Muscle of back (tissue), 11 donors: ENCODE data around the gene MAP2K6. TPM values are rescaled to one million over a fixed set of nuclear protein-coding genes. Genes with fewer than 3 reads are reported as not detected.
A peak's percentile ranks its signal among the peaks of the same experiment; 100 is the strongest.
"Not testable (repeated sequence)": the region's sequence is repeated elsewhere in the genome, so short reads cannot be mapped to it uniquely, and the experiment has no call there.

ENCODE experiments used
- DNase-seq, 3 donors: peaks; one replicate each; pipeline versions ENCODE4 v3.0.0 to v3.0.0-alpha.2; 2013
- polyA plus RNA-seq, 10 donors: library from polyadenylated mRNA; unstranded; fragments of 120-200 nt; gene quantifications; one replicate each; pipeline ENCODE4 v1.2.1, GENCODE V29; 2013; ENCODE audit not compliant: insufficient read length in 10 of 10

MAP2K6 gene
- polyA plus RNA-seq, 10 donors, result 11.6 to 23.9 (median 18.0) TPM

DNA sequence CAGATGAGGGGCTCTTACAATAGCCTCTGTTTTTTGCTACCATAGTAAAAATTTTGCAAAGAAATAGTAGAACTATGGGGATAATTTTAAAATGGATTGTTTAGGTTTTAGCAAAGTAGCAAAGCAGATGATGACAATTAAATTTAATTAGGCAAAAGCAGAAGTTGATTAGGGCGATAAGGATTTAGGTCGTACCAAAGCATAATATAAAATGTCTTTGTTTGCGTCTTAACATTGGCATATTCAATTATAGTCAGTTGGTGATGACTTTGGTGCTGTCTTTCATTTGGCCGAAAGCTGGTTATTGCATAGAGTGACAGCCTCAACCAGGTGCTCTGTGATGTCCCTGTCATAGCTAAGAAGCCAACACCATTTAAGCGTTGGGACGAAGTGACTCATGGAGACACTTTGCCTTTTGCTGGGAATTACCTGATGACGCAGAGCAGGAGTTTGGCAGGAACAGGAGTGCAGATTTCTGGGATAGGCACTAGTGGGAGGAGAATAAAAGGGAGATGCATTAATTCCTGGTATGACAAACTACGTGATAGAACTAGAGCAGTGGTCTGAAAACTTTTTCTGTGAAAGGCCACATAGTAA, 38.3 kb downstream of the MAP2K6 start:
- no peak for DNase-seq

GRCh38 chr17:69454051-69454450, 39.6 kb downstream of the MAP2K6 start:
- DNase-seq, result no peak

DNA sequence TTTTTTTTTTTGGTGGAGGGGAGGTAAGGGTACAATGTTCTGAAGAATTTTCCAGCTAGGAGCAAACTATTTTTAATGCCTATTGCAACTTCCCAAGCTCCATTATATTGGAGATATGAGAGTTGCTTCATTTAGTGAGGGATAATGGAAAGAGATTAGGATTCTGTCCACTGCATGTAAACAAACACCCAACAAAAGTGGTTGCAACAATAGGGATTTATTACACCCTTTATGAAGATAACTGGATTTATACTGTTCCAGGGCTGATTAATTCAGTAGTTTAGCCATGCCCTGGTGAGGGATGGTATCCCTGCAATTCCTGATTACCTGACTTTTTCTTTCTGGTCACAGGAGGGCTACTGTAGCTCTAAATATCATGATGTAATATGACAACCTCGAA, 40.5 kb downstream of the MAP2K6 start:
- no peak for DNase-seq

- DNase-seq, result no peak
Observed at GRCh38 chr17:69457603-69458002, 43.1 kb downstream of the MAP2K6 start.

- peak in 1 of 3 donors; percentile 20 for DNase-seq
Observed at GRCh38 chr17:69460963-69461922, 46.7 kb downstream of the MAP2K6 start.

- DNase-seq, result no peak
Observed at GRCh38 chr17:69461951-69462369, 47.5 kb downstream of the MAP2K6 start.

GRCh38 chr17:69462882-69463281, 48.4 kb downstream of the MAP2K6 start:
- DNase-seq, result no peak

- no peak for DNase-seq
Observed at GRCh38 chr17:69466451-69466850, 52.0 kb downstream of the MAP2K6 start.

GRCh38 chr17:69466905-69467667, 52.6 kb downstream of the MAP2K6 start:
- peak in 2 of 3 donors; percentile 20 to 45 for DNase-seq

- no peak for DNase-seq
Observed at GRCh38 chr17:69468207-69468606, 53.7 kb downstream of the MAP2K6 start.

DNA sequence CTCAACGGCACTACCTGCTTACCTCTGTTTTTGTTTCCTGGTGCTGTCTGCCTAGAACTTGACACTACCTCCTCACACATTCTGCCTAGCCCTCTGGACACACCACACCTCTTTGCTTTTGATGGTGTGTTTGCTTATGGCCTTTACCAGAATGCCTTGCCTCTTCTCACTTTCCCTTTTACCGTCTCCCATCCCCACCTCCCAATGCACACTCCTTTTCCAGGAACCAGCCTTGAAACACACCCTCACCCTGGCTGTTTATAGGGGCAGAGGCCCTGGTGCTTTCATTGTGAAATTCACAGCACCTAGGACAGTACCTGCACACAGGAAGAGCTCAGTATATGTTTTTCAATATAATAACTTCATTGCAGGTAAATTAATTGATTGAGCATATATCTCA, 56.2 kb downstream of the MAP2K6 start:
- no peak for DNase-seq

- DNase-seq, result no peak
Observed at GRCh38 chr17:69471406-69471805, 56.9 kb downstream of the MAP2K6 start.

- DNase-seq, result peak; percentile 39 to 75 (median 50)
Observed at GRCh38 chr17:69473841-69474831, 59.6 kb downstream of the MAP2K6 start.

DNA sequence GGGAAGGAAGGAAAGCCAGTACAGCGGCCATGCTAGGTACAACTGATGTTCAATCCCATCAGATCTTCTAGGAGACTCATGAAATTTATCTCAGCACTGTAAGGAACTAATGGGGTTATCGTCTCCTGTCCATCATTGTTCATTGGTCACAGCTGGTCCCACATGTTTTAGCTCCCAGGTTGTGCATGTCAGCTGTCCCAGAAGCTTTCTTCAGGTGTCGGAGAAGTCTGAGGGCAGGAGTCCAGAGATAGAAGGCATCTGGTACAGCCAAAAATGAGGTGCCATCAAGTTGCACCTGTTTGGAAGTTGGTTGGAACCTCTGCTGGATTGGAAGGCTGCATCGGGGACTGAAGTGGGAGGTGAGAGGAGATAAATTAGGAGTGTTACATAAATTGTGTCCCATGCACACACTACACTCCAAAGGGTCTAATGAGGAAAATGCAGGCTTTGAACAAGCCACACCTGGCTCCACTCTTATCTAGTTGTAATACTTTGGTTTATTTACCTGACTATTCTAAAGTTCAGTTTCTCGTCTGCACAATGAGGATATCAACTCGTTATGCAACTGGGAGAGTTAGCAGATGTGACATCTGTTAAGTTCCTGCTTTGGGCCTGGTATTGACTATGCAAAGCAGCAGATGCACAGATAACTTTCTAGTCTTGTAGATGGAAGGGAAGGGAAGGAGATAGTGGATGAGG, 62.9 kb downstream of the MAP2K6 start:
- no peak for DNase-seq

DNA sequence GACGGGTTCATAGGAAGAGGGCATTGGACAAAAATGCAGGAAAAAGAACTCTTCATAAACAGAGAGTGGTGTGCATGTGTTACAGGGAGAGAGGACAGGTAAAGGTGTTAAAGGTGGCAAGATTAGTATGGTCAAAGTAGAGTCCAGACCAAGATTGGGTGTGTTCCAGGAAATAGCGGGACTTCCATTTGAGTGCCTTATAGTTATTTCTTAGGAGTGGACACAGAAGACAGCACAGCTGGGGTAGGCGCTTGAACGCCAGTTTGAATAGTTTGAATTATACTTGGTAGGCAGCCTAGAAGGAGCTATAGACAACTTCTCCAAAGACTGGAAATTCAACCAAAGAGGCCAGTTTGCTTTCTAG, 63.4 kb downstream of the MAP2K6 start:
- no peak for DNase-seq

DNA sequence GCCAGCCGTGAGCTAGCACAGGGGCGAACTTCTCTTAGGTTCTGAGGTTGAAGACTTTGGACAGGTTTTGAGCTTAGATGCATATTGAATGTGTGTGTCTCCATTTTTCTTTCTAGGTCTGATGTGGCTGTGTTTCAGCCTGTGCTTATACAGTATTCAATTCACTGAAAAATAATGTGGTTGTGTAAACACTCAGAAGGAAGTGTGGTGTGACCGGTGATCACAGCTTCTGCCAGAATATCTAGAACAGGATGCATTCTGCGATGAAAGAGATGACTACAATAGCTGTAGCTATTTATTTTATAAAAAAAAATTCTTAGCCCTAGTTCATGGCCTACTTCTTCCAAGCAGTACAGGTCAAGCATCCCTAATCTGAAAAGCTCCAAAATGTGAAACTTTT, 64.4 kb downstream of the MAP2K6 start:
- no peak for DNase-seq

- DNase-seq, result not testable (repeated sequence)
Observed at GRCh38 chr17:69479756-69480155, 65.3 kb downstream of the MAP2K6 start.

DNA sequence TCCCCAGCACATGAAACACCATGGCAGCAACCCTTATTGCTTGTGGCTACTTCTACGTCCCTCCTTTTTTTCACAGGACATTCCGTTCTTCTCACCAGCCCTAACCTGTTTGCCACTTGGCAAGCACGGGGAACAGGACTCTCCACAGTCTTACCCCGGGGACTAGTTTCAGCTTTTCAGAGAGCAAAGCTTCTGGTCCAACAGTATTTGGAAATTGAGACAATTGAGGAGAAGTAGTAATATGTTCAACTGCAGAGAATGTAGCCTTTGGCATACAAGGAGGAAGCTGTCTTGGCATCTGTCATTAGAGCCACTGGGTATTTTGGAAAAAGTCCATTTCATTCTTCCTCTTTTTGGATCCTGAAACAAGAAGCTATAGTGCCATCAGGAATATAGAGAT, 65.7 kb downstream of the MAP2K6 start:
- DNase-seq, result peak in 1 of 3 donors; percentile 32

GRCh38 chr17:69485251-69485661, 70.8 kb downstream of the MAP2K6 start:
- DNase-seq, result peak in 1 of 3 donors; percentile 72

- DNase-seq, result peak in 1 of 3 donors; percentile 26
Observed at GRCh38 chr17:69485901-69486643, 71.6 kb downstream of the MAP2K6 start.
